ENCODE measurements around the gene ABRAXAS1.

The ABRAXAS1 gene

GRCh38 chr4:83449009-83449408 is 35.9 kb downstream of the ABRAXAS1 start:
- no peak for DNase-seq

GRCh38 chr4:83440899-83441298 is 44.0 kb downstream of the ABRAXAS1 start:
- DNase-seq: no peak

- no peak for DNase-seq
Observed at GRCh38 chr4:83440148-83440814, 44.6 kb downstream of the ABRAXAS1 start.

- DNase-seq: no peak
Observed at GRCh38 chr4:83438719-83439118, 46.2 kb downstream of the ABRAXAS1 start.

GRCh38 chr4:83436680-83437079 is 48.2 kb downstream of the ABRAXAS1 start:
- DNase-seq: no peak

- DNase-seq: no peak
Observed at GRCh38 chr4:83431200-83431599, 53.7 kb downstream of the ABRAXAS1 start.

GRCh38 chr4:83418211-83418610 is 66.7 kb downstream of the ABRAXAS1 start:
- no peak for DNase-seq

- DNase-seq: no peak
Observed at GRCh38 chr4:83417566-83417965, 67.3 kb downstream of the ABRAXAS1 start.

GRCh38 chr4:83413676-83414075 is 71.2 kb downstream of the ABRAXAS1 start:
- no peak for DNase-seq

All from stimulated activated CD4-positive, alpha-beta T cell treated with anti-CD3 and anti-CD28 coated beads, Interleukin-4, amount 100 ng/mL, for 4 hours (primary cell).